ENCODE data around the gene MALL.
"Not testable (repeated sequence)": the region's sequence is repeated elsewhere in the genome, so short reads cannot be mapped to it uniquely, and the experiment has no call there.

The MALL gene

GRCh38 chr2:110107092-110108079, 8.2 kb downstream of the MALL start:
- DNase-seq (ENCODE audit: low spot score in 2 of 2): no peak
- ATAC-seq (ENCODE audit: low read depth): no peak
- Mint-ChIP-seq H3K4me1 (no peaks in the 10 kb centered on the region), H3K4me3 (no peak overlapping the region), H3K9me3 (peaks cover 6% of the 10 kb centered on the region), H3K36me3 (no peaks in the 10 kb centered on the region), H3K27ac (no peak overlapping the region), H3K27me3 (peaks cover 24% of the 10 kb centered on the region)

GRCh38 chr2:110106642-110107041, 9.0 kb downstream of the MALL start:
- Mint-ChIP-seq H3K27me3 (peaks cover 29% of the 10 kb centered on the region), H3K36me3 (no peaks in the 10 kb centered on the region), H3K4me3 (no peak overlapping the region), H3K4me1 (no peaks in the 10 kb centered on the region), H3K27ac (no peak overlapping the region), H3K9me3 (peaks cover 6% of the 10 kb centered on the region)
- no peak for ATAC-seq (ENCODE audit: low read depth)
- no peak for DNase-seq (ENCODE audit: low spot score in 2 of 2)

GRCh38 chr2:110105608-110106467, 9.8 kb downstream of the MALL start:
- Mint-ChIP-seq H3K4me3 (no peak overlapping the region), H3K4me1 (no peaks in the 10 kb centered on the region), H3K27ac (no peak overlapping the region), H3K36me3 (no peaks in the 10 kb centered on the region), H3K27me3 (peaks cover 29% of the 10 kb centered on the region), H3K9me3 (peaks cover 6% of the 10 kb centered on the region)
- DNase-seq (ENCODE audit: low spot score in 2 of 2): no peak
- ATAC-seq (ENCODE audit: low read depth): no peak

- DNase-seq (ENCODE audit: low spot score in 2 of 2) (no peak), ATAC-seq (ENCODE audit: low read depth) (no peak)
- Mint-ChIP-seq H3K4me1 (no peaks in the 10 kb centered on the region), H3K4me3 (no peak overlapping the region), H3K9me3 (peaks cover 4% of the 10 kb centered on the region), H3K27ac (no peak overlapping the region), H3K36me3 (no peaks in the 10 kb centered on the region), H3K27me3 (peaks cover 27% of the 10 kb centered on the region)
Observed at GRCh38 chr2:110105183-110105582, 10.4 kb downstream of the MALL start.

- no peak for ATAC-seq (ENCODE audit: low read depth)
Observed at GRCh38 chr2:110104025-110104771, 11.4 kb downstream of the MALL start.

GRCh38 chr2:110103061-110103961, 12.3 kb downstream of the MALL start:
- peaks cover 3% of the 10 kb centered on the region for H3K9me3 Mint-ChIP-seq
- H3K27me3 Mint-ChIP-seq: peaks cover 24% of the 10 kb centered on the region
- no peak for ATAC-seq (ENCODE audit: low read depth)
- H3K36me3 Mint-ChIP-seq: no peaks in the 10 kb centered on the region
- DNase-seq (ENCODE audit: low spot score in 2 of 2): no peak
- H3K27ac Mint-ChIP-seq: no peak overlapping the region
- H3K4me1 Mint-ChIP-seq: no peaks in the 10 kb centered on the region
- H3K4me3 Mint-ChIP-seq: no peak overlapping the region

More at GRCh38 chr2:110104025-110104771, 11.4 kb downstream of the MALL start:
- Mint-ChIP-seq H3K4me1 (no peaks in the 10 kb centered on the region), H3K27me3 (peaks cover 24% of the 10 kb centered on the region), H3K36me3 (no peaks in the 10 kb centered on the region), H3K27ac (no peak overlapping the region), H3K4me3 (no peak overlapping the region), H3K9me3 (peaks cover 1% of the 10 kb centered on the region)
- no peak for DNase-seq (ENCODE audit: low spot score in 2 of 2)

GRCh38 chr2:110101901-110102803, 13.5 kb downstream of the MALL start:
- Mint-ChIP-seq H3K4me3 (no peak overlapping the region), H3K4me1 (no peaks in the 10 kb centered on the region), H3K27ac (no peak overlapping the region), H3K27me3 (peaks cover 24% of the 10 kb centered on the region), H3K9me3 (peaks cover 5% of the 10 kb centered on the region), H3K36me3 (no peaks in the 10 kb centered on the region)
- ATAC-seq (ENCODE audit: low read depth): no peak
- no peak for DNase-seq (ENCODE audit: low spot score in 2 of 2)

GRCh38 chr2:110101280-110101844, 14.3 kb downstream of the MALL start:
- H3K4me3 Mint-ChIP-seq: no peak overlapping the region
- peaks cover 5% of the 10 kb centered on the region for H3K9me3 Mint-ChIP-seq
- no peak for ATAC-seq (ENCODE audit: low read depth)
- H3K27me3 Mint-ChIP-seq: peaks cover 24% of the 10 kb centered on the region
- H3K4me1 Mint-ChIP-seq: no peaks in the 10 kb centered on the region
- DNase-seq (ENCODE audit: low spot score in 2 of 2): no peak
- no peak overlapping the region for H3K27ac Mint-ChIP-seq
- H3K36me3 Mint-ChIP-seq: no peaks in the 10 kb centered on the region

GRCh38 chr2:110100880-110101279, 14.7 kb downstream of the MALL start:
- peaks cover 24% of the 10 kb centered on the region for H3K27me3 Mint-ChIP-seq
- not testable (repeated sequence) for ATAC-seq (ENCODE audit: low read depth); H3K27ac Mint-ChIP-seq; DNase-seq (ENCODE audit: low spot score in 2 of 2); H3K9me3 Mint-ChIP-seq; H3K36me3 Mint-ChIP-seq; H3K4me1 Mint-ChIP-seq; H3K4me3 Mint-ChIP-seq

- no peak overlapping the region for H3K27ac Mint-ChIP-seq
- H3K9me3 Mint-ChIP-seq: peaks cover 5% of the 10 kb centered on the region
- H3K4me1 Mint-ChIP-seq: no peaks in the 10 kb centered on the region
- DNase-seq (ENCODE audit: low spot score in 2 of 2) (no peak), ATAC-seq (ENCODE audit: low read depth) (no peak)
- no peak overlapping the region for H3K4me3 Mint-ChIP-seq
- peaks cover 24% of the 10 kb centered on the region for H3K27me3 Mint-ChIP-seq
- H3K36me3 Mint-ChIP-seq: no peaks in the 10 kb centered on the region
Observed at GRCh38 chr2:110100480-110100879, 15.1 kb downstream of the MALL start.

- Mint-ChIP-seq H3K4me3 (no peak overlapping the region), H3K36me3 (no peaks in the 10 kb centered on the region), H3K9me3 (peaks cover 5% of the 10 kb centered on the region), H3K27me3 (peaks cover 19% of the 10 kb centered on the region), H3K4me1 (no peaks in the 10 kb centered on the region), H3K27ac (no peak overlapping the region)
- ATAC-seq (ENCODE audit: low read depth) (no peak), DNase-seq (ENCODE audit: low spot score in 2 of 2) (no peak)
Observed at GRCh38 chr2:110099471-110100225, 16.0 kb downstream of the MALL start.

Measured in memory B cell (primary cell).